HepG2 (cell line): Measurements from ENCODE around the gene ABCC2. TPM values are rescaled to one million over a fixed set of nuclear protein-coding genes. Genes with fewer than 3 reads are reported as not detected.
A peak's percentile ranks its signal among the peaks of the same experiment; 100 is the strongest.

ENCODE experiments used
- ATAC-seq: fragments of 200-7000 bp; cut with Tn5 transposase; 3 replicates; pipeline ENCODE4 v1.9.1; 2020; ENCODE audit warnings: mild to moderate bottlenecking, moderate library complexity
- BruUV-seq: library from RNA; stranded (reverse); fragments of 400-500 nt; replicated peaks from 2 replicates; lab custom pipeline; 2021; lab: Mats Ljungman, UMichigan
- CTCF ChIA-PET: fragments of 300-600 bp; formaldehyde crosslinking; extraction: SDS; loops from one replicate; lab custom pipeline; 2021; ENCODE audit warnings: low total read pairs, inconsistent platforms, low intra/inter-chr PET ratio; lab: Yijun Ruan, JAX
- POLR2A ChIA-PET: fragments of 350-600 bp; sonication (Branson Sonifier 250); formaldehyde crosslinking; loops from one replicate; lab custom pipeline; 2020; ENCODE audit warnings: antibody characterized with exemption, inconsistent platforms; lab: Yijun Ruan, JAX
- DNase-seq: peaks from one replicate; pipeline ENCODE4 v3.0.0-alpha.2; 2015; ENCODE audit warnings: low spot score
- FAIRE-seq: peaks from 3 replicates; lab custom pipeline; 2011; peaks lifted over from hg19 to GRCh38; lab: Jason Lieb, UNC
- H2AFZ ChIP-seq: one replicate; pipeline ENCODE4 v1.6.1; 2011; ENCODE audit warnings: low read length, inconsistent platforms
- H3K27ac ChIP-seq: fragments of 300-600 bp; 3 replicates; pipeline ENCODE4 v1.8.0; 2011; ENCODE audit warnings: mixed run types, mild to moderate bottlenecking, mixed read lengths, low read length, inconsistent platforms; ENCODE audit not compliant: insufficient read depth; ENCODE audit errors: extremely low read length
- H3K27me3 ChIP-seq, 2 experiments: fragments of 200-600 bp in 1 of 2; 2 replicates in 1 of 2; 3 replicates in 1 of 2; pipeline versions ENCODE4 v1.6.0 to v1.8.0; 2011; ENCODE audit warnings: low read length in 2 of 2, mild to moderate bottlenecking in 2 of 2, moderate library complexity in 2 of 2, inconsistent platforms in 1 of 2; ENCODE audit not compliant: insufficient read depth in 2 of 2, control insufficient read depth in 1 of 2
- H3K36me3 ChIP-seq, 2 experiments: fragments of 200-600 bp in 1 of 2; replicated peaks in 1 of 2; 2 replicates in 1 of 2; 3 replicates in 1 of 2; pipeline versions ENCODE4 v1.5.1 to v1.8.0; 2011; ENCODE audit warnings: low read length in 2 of 2, inconsistent platforms in 1 of 2; ENCODE audit not compliant: insufficient read depth in 2 of 2, control insufficient read depth in 1 of 2
- H3K4me1 ChIP-seq: 2 replicates; pipeline ENCODE4 v1.5.1; 2012; ENCODE audit warnings: low read length, inconsistent platforms; ENCODE audit not compliant: insufficient read depth
- H3K4me2 ChIP-seq: 2 replicates; pipeline ENCODE4 v1.6.0; 2011; ENCODE audit warnings: low read depth, low read length, inconsistent platforms
- H3K4me3 ChIP-seq, 3 experiments: fragments of 200-600 bp in 1 of 3; sonication (generic), shearing (Covaris generic) in 1 of 3; replicated peaks in 1 of 3; 2 replicates each; pipeline ENCODE4 v1.5.1; 2011 to 2016; ENCODE audit warnings: low read length in 3 of 3, inconsistent platforms in 2 of 3, low read depth in 2 of 3, mild to moderate bottlenecking in 2 of 3, control low read depth in 1 of 3, mixed read lengths in 1 of 3; ENCODE audit not compliant: insufficient read depth in 1 of 3
- H3K79me2 ChIP-seq: one replicate; pipeline ENCODE4 v1.6.1; 2011; ENCODE audit warnings: low read length, inconsistent platforms; ENCODE audit not compliant: insufficient read depth
- H3K9ac ChIP-seq: 2 replicates; pipeline ENCODE4 v1.6.0; 2011; ENCODE audit warnings: mild to moderate bottlenecking, low read depth, low read length, inconsistent platforms; ENCODE audit not compliant: insufficient read depth
- H3K9me3 ChIP-seq: 2 replicates; pipeline ENCODE4 v1.5.1; 2012; ENCODE audit warnings: mild to moderate bottlenecking, low read length
- H4K20me1 ChIP-seq: 2 replicates; pipeline ENCODE4 v1.6.0; 2011; ENCODE audit warnings: inconsistent platforms, mild to moderate bottlenecking, low read length, moderate library complexity; ENCODE audit not compliant: insufficient read depth
- MBD4 ChIP-seq: IDR thresholded peaks from 2 replicates; pipeline ENCODE4 v1.6.1; 2012; ENCODE audit warnings: low read length, inconsistent platforms, borderline replicate concordance
- POLR2A ChIP-seq, 2 experiments: IDR thresholded peaks; 2 replicates each; pipeline ENCODE4 v1.6.1; 2011; ENCODE audit warnings: low read depth in 2 of 2, low read length in 2 of 2, mild to moderate bottlenecking in 1 of 2, moderate library complexity in 1 of 2; ENCODE audit not compliant: insufficient read depth in 1 of 2
- RBM22 ChIP-seq: fragments of 200-400 bp; formaldehyde crosslinking; optimal IDR thresholded peaks from 2 replicates; pipeline ENCODE3; 2017; ENCODE audit warnings: mild to moderate bottlenecking, low read length, moderate library complexity
- TRIM22 ChIP-seq: fragments of 450-650 bp; IDR thresholded peaks from 2 replicates; pipeline ENCODE4 v1.6.1; 2017
- ZBTB49 ChIP-seq: sonication (generic); formaldehyde crosslinking; IDR thresholded peaks from 2 replicates; pipeline ENCODE4 v1.4.0; 2020; ENCODE audit warnings: missing genetic modification reagents, borderline replicate concordance
- ZFY ChIP-seq: sonication (generic); formaldehyde crosslinking; IDR thresholded peaks from 2 replicates; pipeline ENCODE4 v1.4.0; 2020; ENCODE audit warnings: missing genetic modification reagents
- ZNF773 ChIP-seq: sonication (generic); formaldehyde crosslinking; IDR thresholded peaks from 2 replicates; pipeline ENCODE4 v1.4.0; 2020; ENCODE audit warnings: missing genetic modification reagents, borderline replicate concordance
- ZSCAN31 ChIP-seq: sonication (generic); formaldehyde crosslinking; IDR thresholded peaks from 2 replicates; pipeline ENCODE4 v1.5.0; 2020; ENCODE audit warnings: low read depth, mild to moderate bottlenecking, missing genetic modification reagents
- WGBS: methylation state at CpG from one replicate; pipeline ENCODE4 v1.1.6; 2017; ENCODE audit warnings: low lambda C conversion rate; 5-methylcytosine and 5-hydroxymethylcytosine counted together
- in situ Hi-C: cut with HindIII; loops from 2 replicates; pipeline ENCODE4 v1.10.0; 2017; ENCODE audit warnings: low pct_unique_long_range_greater_than_20kb; ENCODE audit not compliant: extremely low pct_ligation_motif_present
- intact Hi-C: fragments of 100-400 bp; cut with micrococcal nuclease; formaldehyde crosslinking; loops from one replicate; pipeline ENCODE4 v1.10.0; 2022; ENCODE audit not compliant: unreplicated experiment
- polyA plus RNA-seq, 8 experiments: library from polyadenylated mRNA; depleted of rRNA in 3 of 8; stranded (reverse) in 7 of 8; unstranded in 1 of 8; fragments of >200 nt; fragmentation: Illumina TruSeq in 4 of 8; extraction: Trizol in 4 of 8; gene quantifications; 2 replicates each; pipeline versions ENCODE4 v1.2.1 to v1.2.3, GENCODE V29; 2011 to 2016; ENCODE audit warnings: low read depth in 4 of 8, missing spikeins in 1 of 8, mixed read lengths in 1 of 8; ENCODE audit not compliant: insufficient read depth in 1 of 8
- total RNA-seq, 5 experiments: library from RNA; depleted of rRNA; stranded (reverse); fragments of >200 nt; fragmentation: Illumina TruSeq; extraction: Trizol; gene quantifications; 2 replicates each; pipeline ENCODE4 v1.2.3, GENCODE V29; 2016; ENCODE audit warnings: low read depth in 1 of 5

The ABCC2 gene
- total and polyA plus RNA-seq, 2 of the 13 experiments (the other 11 are each of a cell fraction or from before 2014, with no cell fraction given): 181 to 497 TPM

GRCh38 chr10:99806091-99806490 is 23.7 kb downstream of the ABCC2 start:
- H3K4me2 ChIP-seq: no peak overlapping the region
- H3K9me3 ChIP-seq: no peaks in the 10 kb centered on the region
- no peaks in the 10 kb centered on the region for H3K4me1 ChIP-seq
- H3K9ac ChIP-seq: no peak overlapping the region
- no peaks in the 10 kb centered on the region; the same call in 1 of the 2 replicates for H4K20me1 ChIP-seq
- 64% methylated on average over 3 of the region's 3 CpGs for WGBS
- no peaks in the 10 kb centered on the region for H3K27me3 ChIP-seq
- DNase-seq: no peak
- no peak for FAIRE-seq
- TF ChIP-seq ZBTB49 (CRISPR knock-in tag): no peak
- TF ChIP-seq MBD4: 0 out of 2 replicates have a peak, but pooled peaks have one; percentile 42
- TF ChIP-seq ZFY (CRISPR knock-in tag): no peak
- no peak for TF ChIP-seq ZNF773 (CRISPR knock-in tag)
- TF ChIP-seq TRIM22: no peak
- TF ChIP-seq RBM22: peak; percentile 27
- no peak for TF ChIP-seq POLR2A (IDR thresholded peaks at IDR 0.05; ENCODE audit: insufficient read depth in 1 of 2, low read depth in 2 of 2, low read length in 2 of 2)
- TF ChIP-seq ZSCAN31 (CRISPR knock-in tag): no peak
- ChIA-PET CTCF (no interaction called here), POLR2A (interaction anchor here (1.2 kb wide), 2 partner anchors 24 to 74 kb away, joined by 3 to 4 read pairs; partner anchors contain the start of genes ABCC2, COX15 and CUTC)
- H2AFZ ChIP-seq: no peak overlapping the region
- peaks cover 50 to 94% of the 10 kb centered on the region in 2 experiments for H3K36me3 ChIP-seq
- no peak overlapping the region for H3K4me3 ChIP-seq
- in situ Hi-C loops: no loop called here
- intact Hi-C loops: no loop called here
- no peak overlapping the region for H3K27ac ChIP-seq
- no peaks in the 10 kb centered on the region for H3K79me2 ChIP-seq
- no peak for ATAC-seq
- no TSS peak for BruUV-seq
